GM12864 (cell line): ENCODE measurements around the gene TLCD4.

Source experiments
- DNase-seq: peaks from one replicate; pipeline ENCODE4 v3.0.0-alpha.2; 2011; ENCODE audit warnings: low read depth
- H3K4me3 ChIP-seq: 2 replicates; pipeline ENCODE4 v1.5.1; 2011; ENCODE audit warnings: mild to moderate bottlenecking, low read depth, low read length, control low read depth
- CTCF ChIP-seq: IDR thresholded peaks from 2 replicates; pipeline ENCODE4 v1.5.1; 2011; ENCODE audit warnings: low read depth, mild to moderate bottlenecking, moderate library complexity, low read length, control low read depth, inconsistent platforms; ENCODE audit errors: missing control alignments

TLCD4 gene

GRCh38 chr1:95095833-95096217 lies 21.3 kb upstream of the TLCD4 start:
- no peak for TF ChIP-seq CTCF
- H3K4me3 ChIP-seq, result no peak overlapping the region
- peak; percentile 47 for DNase-seq

- H3K4me3 ChIP-seq, result no peak overlapping the region
- no peak for TF ChIP-seq CTCF
- no peak for DNase-seq
These were observed 20.8 kb upstream of the TLCD4 start for GRCh38 chr1:95096218-95096841.

- TF ChIP-seq CTCF, result no peak
- H3K4me3 ChIP-seq, result no peak overlapping the region
- DNase-seq, result no peak
These were observed 19.7 kb upstream of the TLCD4 start for GRCh38 chr1:95097426-95097825.

- no peak for TF ChIP-seq CTCF
- no peak overlapping the region for H3K4me3 ChIP-seq
- DNase-seq, result no peak
These were observed 19.0 kb upstream of the TLCD4 start for GRCh38 chr1:95098196-95098595.

- no peak for DNase-seq
- H3K4me3 ChIP-seq, result no peak overlapping the region
- TF ChIP-seq CTCF, result no peak
These were observed 8.4 kb upstream of the TLCD4 start for GRCh38 chr1:95108792-95109191.

GRCh38 chr1:95111014-95111413 lies 6.1 kb upstream of the TLCD4 start:
- H3K4me3 ChIP-seq, result no peak overlapping the region
- DNase-seq, result no peak
- TF ChIP-seq CTCF, result no peak

GRCh38 chr1:95113684-95114083 lies 3.5 kb upstream of the TLCD4 start:
- DNase-seq, result no peak
- H3K4me3 ChIP-seq, result no peak overlapping the region
- no peak for TF ChIP-seq CTCF
